ENCODE results near the gene ZNF879. TPM values are rescaled to one million over a fixed set of nuclear protein-coding genes. Genes with fewer than 3 reads are reported as not detected.

Gene ZNF879
- total RNA-seq, 1 experiment from 2014 or later = 3.1 TPM

DNA sequence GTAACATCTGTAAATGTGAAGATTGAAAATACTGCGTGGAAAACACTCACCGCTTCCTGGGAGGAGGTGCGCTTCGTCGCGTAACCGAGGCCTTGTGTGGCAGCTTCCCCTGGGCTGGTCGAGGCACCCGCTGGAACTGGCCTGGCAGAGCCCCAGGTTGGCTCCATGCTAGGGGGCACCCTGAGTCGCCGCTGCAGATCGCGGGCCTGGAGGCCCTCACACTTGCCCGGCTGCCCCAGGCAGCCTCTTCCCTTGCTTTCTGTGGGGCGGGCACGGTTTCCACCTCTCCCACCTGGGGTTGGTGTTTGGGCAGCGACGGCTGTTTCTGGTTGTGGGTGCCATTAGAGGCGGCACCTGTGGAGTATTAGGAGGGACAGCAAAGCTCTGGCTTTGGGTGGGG is 37.4 kb downstream of the ZNF879 start:
- H3K27ac ChIP-seq (ENCODE audit: low read depth, low read length, poor library complexity, severe bottlenecking) = no peak overlapping the region
- no TSS peak for BruUV-seq (replicated peaks)
- peaks cover 8% of the 10 kb centered on the region for H3K36me3 ChIP-seq (ENCODE audit: insufficient read depth, low read length, poor library complexity, severe bottlenecking)
- TF ChIP-seq, protein P1, sequence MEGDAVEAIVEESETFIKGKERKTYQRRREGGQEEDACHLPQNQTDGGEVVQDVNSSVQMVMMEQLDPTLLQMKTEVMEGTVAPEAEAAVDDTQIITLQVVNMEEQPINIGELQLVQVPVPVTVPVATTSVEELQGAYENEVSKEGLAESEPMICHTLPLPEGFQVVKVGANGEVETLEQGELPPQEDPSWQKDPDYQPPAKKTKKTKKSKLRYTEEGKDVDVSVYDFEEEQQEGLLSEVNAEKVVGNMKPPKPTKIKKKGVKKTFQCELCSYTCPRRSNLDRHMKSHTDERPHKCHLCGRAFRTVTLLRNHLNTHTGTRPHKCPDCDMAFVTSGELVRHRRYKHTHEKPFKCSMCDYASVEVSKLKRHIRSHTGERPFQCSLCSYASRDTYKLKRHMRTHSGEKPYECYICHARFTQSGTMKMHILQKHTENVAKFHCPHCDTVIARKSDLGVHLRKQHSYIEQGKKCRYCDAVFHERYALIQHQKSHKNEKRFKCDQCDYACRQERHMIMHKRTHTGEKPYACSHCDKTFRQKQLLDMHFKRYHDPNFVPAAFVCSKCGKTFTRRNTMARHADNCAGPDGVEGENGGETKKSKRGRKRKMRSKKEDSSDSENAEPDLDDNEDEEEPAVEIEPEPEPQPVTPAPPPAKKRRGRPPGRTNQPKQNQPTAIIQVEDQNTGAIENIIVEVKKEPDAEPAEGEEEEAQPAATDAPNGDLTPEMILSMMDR (conservative IDR thresholded peaks at IDR 0.05; ENCODE audit: low read depth, low read length) = no peak
- TF ChIP-seq EZH2 (IDR thresholded peaks at IDR 0.05; ENCODE audit: borderline replicate concordance, low read depth, low read length, poor library complexity, severe bottlenecking) = no peak
- DNase-seq (ENCODE audit: low spot score) = no peak
- ChIA-PET CTCF (no interaction called here), POLR2A (ENCODE audit: low non-redundant PET) (no interaction called here)
- no peaks in the 10 kb centered on the region for H3K4me1 ChIP-seq (ENCODE audit: insufficient read depth, low read length, poor library complexity, severe bottlenecking)
- intact Hi-C loops (cut with micrococcal nuclease; ENCODE audit: unreplicated experiment) = no loop called here
- H3K27me3 ChIP-seq (replicated peaks; ENCODE audit: insufficient read depth, low read depth, low read length, poor library complexity) = no peaks in the 10 kb centered on the region
- peaks cover 20% of the 10 kb centered on the region for H3K9me3 ChIP-seq (ENCODE audit: low read depth, low read length, poor library complexity, severe bottlenecking)
- peak overlapping the region; percentile 66 for H3K4me3 ChIP-seq (ENCODE audit: low read depth, low read length, poor library complexity, severe bottlenecking)

DNA sequence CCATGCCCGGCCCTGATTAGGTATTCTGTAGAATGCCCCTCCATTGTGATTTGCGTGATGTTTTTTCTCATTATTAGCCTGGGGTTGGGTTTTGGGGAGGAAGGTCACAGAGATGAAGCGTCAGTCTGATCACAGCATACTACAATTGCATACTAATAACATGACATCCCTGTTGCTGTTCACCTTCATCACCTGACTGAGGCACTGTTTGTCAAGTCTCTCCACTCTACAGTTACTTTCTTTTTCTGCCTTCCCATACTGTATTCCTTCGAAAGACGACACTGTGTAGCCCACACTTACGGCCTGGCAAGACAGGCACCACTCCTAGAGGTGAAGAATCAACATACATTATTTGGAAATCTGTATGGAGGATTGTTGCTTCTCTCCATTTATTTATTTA is 42.1 kb downstream of the ZNF879 start:
- no peak for TF ChIP-seq EZH2 (IDR thresholded peaks at IDR 0.05; ENCODE audit: borderline replicate concordance, low read depth, low read length, poor library complexity, severe bottlenecking)
- TF ChIP-seq, protein P1 (conservative IDR thresholded peaks at IDR 0.05; ENCODE audit: low read depth, low read length) = no peak
- Histone ChIP-seq H3K4me3 (ENCODE audit: low read depth, low read length, poor library complexity, severe bottlenecking) (no peak overlapping the region), H3K27ac (ENCODE audit: low read depth, low read length, poor library complexity, severe bottlenecking) (no peak overlapping the region), H3K27me3 (replicated peaks; ENCODE audit: insufficient read depth, low read depth, low read length, poor library complexity) (no peaks in the 10 kb centered on the region), H3K4me1 (ENCODE audit: insufficient read depth, low read length, poor library complexity, severe bottlenecking) (no peaks in the 10 kb centered on the region), H3K36me3 (ENCODE audit: insufficient read depth, low read length, poor library complexity, severe bottlenecking) (peaks cover 17% of the 10 kb centered on the region), H3K9me3 (ENCODE audit: low read depth, low read length, poor library complexity, severe bottlenecking) (peaks cover 22% of the 10 kb centered on the region)
- no peak for DNase-seq (ENCODE audit: low spot score)
- CTCF ChIA-PET = no interaction called here
- intact Hi-C loops (cut with micrococcal nuclease; ENCODE audit: unreplicated experiment) = no loop called here
- BruUV-seq (replicated peaks) = no TSS peak
- POLR2A ChIA-PET (ENCODE audit: low non-redundant PET) = no interaction called here

DNA sequence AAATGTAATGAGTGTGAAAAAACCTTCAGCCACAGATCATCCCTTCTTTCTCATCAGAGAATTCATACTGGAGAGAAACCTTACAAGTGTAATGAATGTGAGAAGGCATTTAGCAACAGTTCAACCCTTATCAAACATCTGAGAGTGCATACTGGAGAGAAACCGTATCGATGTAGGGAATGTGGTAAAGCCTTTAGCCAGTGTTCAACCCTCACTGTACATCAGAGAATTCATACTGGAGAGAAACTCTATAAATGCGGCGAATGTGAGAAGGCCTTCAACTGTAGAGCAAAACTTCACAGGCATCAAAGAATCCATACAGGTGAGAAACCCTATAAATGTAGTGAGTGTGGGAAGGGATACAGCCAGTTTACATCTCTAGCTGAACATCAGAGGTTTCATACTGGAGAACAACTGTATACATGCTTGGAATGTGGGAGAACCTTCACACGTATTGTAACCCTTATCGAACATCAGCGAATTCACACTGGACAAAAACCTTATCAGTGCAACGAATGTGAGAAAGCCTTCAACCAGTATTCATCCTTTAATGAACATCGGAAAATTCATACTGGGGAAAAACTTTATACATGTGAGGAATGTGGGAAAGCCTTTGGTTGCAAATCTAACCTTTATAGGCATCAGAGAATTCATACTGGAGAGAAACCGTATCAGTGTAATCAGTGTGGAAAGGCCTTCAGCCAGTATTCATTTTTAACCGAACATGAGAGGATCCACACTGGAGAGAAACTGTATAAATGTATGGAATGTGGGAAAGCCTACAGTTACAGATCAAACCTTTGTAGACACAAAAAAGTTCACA is 55.8 kb downstream of the ZNF879 start:
- no peak for DNase-seq (ENCODE audit: low spot score)
- Histone ChIP-seq H3K27ac (ENCODE audit: low read depth, low read length, poor library complexity, severe bottlenecking) (no peak overlapping the region), H3K27me3 (replicated peaks; ENCODE audit: insufficient read depth, low read depth, low read length, poor library complexity) (no peaks in the 10 kb centered on the region), H3K36me3 (ENCODE audit: insufficient read depth, low read length, poor library complexity, severe bottlenecking) (peaks cover 44% of the 10 kb centered on the region), H3K9me3 (ENCODE audit: low read depth, low read length, poor library complexity, severe bottlenecking) (peaks cover 85% of the 10 kb centered on the region), H3K4me3 (ENCODE audit: low read depth, low read length, poor library complexity, severe bottlenecking) (no peak overlapping the region), H3K4me1 (ENCODE audit: insufficient read depth, low read length, poor library complexity, severe bottlenecking) (no peaks in the 10 kb centered on the region)
- TF ChIP-seq EZH2 (IDR thresholded peaks at IDR 0.05; ENCODE audit: borderline replicate concordance, low read depth, low read length, poor library complexity, severe bottlenecking) = no peak
- TF ChIP-seq, protein P1 (conservative IDR thresholded peaks at IDR 0.05; ENCODE audit: low read depth, low read length) = no peak
- ChIA-PET POLR2A (ENCODE audit: low non-redundant PET) (no interaction called here), CTCF (no interaction called here)
- no TSS peak for BruUV-seq (replicated peaks)
- intact Hi-C loops (cut with micrococcal nuclease; ENCODE audit: unreplicated experiment) = no loop called here

All from A673 (cell line).